ENCODE data around the gene EIF4E3.

Gene EIF4E3

GRCh38 chr3:71723452-71724170 lies 1.6 kb downstream of the EIF4E3 start:
- DNase-seq (ENCODE audit: low read depth): no peak
- peak overlapping the region; percentile 74; the same call in 1 of the 2 replicates for H3K4me3 ChIP-seq (ENCODE audit: low read length)
- TF ChIP-seq CTCF (conservative IDR thresholded peaks at IDR 0.05; ENCODE audit: low read length): no peak

GRCh38 chr3:71722693-71723092 lies 2.5 kb downstream of the EIF4E3 start:
- TF ChIP-seq CTCF (conservative IDR thresholded peaks at IDR 0.05; ENCODE audit: low read length): no peak
- DNase-seq (ENCODE audit: low read depth): no peak
- no peak overlapping the region for H3K4me3 ChIP-seq (ENCODE audit: low read length)

GRCh38 chr3:71721651-71722157 lies 3.5 kb downstream of the EIF4E3 start:
- H3K4me3 ChIP-seq (ENCODE audit: low read length): no peak overlapping the region
- no peak for TF ChIP-seq CTCF (conservative IDR thresholded peaks at IDR 0.05; ENCODE audit: low read length)
- DNase-seq (ENCODE audit: low read depth): no peak

GRCh38 chr3:71721002-71721401 lies 4.2 kb downstream of the EIF4E3 start:
- DNase-seq (ENCODE audit: low read depth): no peak
- H3K4me3 ChIP-seq (ENCODE audit: low read length): no peak overlapping the region
- no peak for TF ChIP-seq CTCF (conservative IDR thresholded peaks at IDR 0.05; ENCODE audit: low read length)

- no peak for DNase-seq (ENCODE audit: low read depth)
- no peak overlapping the region for H3K4me3 ChIP-seq (ENCODE audit: low read length)
- no peak for TF ChIP-seq CTCF (conservative IDR thresholded peaks at IDR 0.05; ENCODE audit: low read length)
Observed at GRCh38 chr3:71718072-71718471, 7.1 kb downstream of the EIF4E3 start.

- no peak for TF ChIP-seq CTCF (conservative IDR thresholded peaks at IDR 0.05; ENCODE audit: low read length)
- H3K4me3 ChIP-seq (ENCODE audit: low read length): no peak overlapping the region
- no peak for DNase-seq (ENCODE audit: low read depth)
Observed at GRCh38 chr3:71714595-71714994, 10.6 kb downstream of the EIF4E3 start.

GRCh38 chr3:71713041-71713440 lies 12.2 kb downstream of the EIF4E3 start:
- TF ChIP-seq CTCF (conservative IDR thresholded peaks at IDR 0.05; ENCODE audit: low read length): no peak
- no peak for DNase-seq (ENCODE audit: low read depth)
- no peak overlapping the region for H3K4me3 ChIP-seq (ENCODE audit: low read length)

All from AG10803 (cell line).